Stimulated activated CD8-positive, alpha-beta memory T cell treated with anti-CD3 and anti-CD28 coated beads, Interleukin-15, amount 100 ng/mL, for 4 hours (primary cell): ENCODE measurements around the gene LCN12.

Experiments used
- DNase-seq, 2 donors: peaks; one replicate each; pipeline ENCODE4 v3.0.0-alpha.2; 2020; ENCODE audit warnings: low read depth in 2 of 2

Gene LCN12

DNA sequence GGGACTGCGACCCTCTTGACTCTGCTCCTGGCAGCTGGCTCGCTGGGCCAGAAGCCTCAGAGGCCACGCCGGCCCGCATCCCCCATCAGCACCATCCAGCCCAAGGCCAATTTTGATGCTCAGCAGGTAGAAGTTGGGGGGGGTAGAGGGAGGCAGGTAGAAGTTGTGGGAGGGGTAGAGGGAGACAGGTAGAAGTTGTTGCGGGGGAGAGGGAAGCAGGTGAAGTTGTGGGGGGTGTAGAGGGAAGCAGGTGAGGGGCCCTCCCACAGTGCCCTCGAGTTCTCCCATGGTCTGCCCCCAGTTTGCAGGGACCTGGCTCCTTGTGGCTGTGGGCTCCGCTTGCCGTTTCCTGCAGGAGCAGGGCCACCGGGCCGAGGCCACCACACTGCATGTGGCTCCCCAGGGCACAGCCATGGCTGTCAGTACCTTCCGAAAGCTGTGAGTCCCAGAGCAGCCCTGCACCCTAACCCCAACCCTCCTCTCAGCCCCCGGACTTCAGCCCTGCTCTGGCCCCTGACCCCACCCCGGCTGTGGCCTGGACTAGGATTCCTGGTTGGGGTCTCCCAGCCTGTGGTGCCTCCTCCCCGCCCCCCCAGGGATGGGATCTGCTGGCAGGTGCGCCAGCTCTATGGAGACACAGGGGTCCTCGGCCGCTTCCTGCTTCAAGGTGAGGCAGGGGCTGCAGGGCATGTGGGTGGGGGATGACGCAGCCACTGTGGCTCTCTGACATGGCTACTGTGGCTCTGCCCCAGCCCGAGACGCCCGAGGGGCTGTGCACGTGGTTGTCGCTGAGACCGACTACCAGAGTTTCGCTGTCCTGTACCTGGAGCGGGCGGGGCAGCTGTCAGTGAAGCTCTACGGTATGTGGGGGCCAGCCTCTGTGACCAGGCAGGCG is 6.5 kb upstream of the LCN12 start:
- DNase-seq, result no peak

GRCh38 chr9:136946228-136947027 is 5.6 kb upstream of the LCN12 start:
- DNase-seq, result no peak

DNA sequence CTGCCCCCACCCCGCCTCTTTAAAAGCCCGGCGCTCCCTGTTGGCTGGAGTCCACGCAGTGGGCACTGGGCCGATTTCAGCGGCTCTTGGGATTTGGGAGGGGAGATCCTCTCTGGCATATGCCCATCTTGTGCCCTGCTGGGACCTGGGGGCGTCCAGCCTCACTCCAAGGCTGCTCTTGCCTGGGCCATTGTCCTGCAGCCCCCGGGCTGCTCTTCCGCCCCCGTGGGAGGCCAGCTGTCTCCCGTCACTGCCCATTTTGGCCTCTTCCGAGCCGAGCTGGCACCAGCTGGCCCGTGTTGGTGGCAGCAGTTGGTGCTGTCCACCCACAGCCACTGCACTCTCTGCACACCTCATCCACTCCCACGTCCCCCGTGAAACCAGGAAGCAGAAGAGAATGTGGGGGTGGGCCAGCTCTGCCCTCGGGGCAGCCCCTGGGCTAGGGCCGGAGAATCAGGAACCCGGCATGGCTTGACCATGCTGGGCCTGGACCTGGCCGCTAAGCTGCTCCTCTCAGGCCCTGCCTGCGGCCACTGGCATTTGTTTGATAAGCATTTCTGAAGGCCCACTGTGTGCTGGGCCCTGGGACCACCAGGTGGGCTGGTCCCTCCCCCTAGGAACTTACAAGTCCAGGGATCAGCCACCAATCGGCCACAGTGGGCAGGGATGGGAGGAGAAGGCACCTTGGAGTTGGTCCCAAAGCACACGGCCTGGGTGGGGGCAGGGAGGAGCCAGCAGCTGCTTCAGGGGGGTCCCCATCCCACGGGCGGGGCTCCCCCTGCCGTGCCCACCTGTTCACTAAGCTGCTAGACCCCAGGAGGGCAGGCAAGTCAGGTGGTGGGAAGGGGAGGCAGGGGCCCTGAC is 4.8 kb upstream of the LCN12 start:
- DNase-seq, result no peak

DNA sequence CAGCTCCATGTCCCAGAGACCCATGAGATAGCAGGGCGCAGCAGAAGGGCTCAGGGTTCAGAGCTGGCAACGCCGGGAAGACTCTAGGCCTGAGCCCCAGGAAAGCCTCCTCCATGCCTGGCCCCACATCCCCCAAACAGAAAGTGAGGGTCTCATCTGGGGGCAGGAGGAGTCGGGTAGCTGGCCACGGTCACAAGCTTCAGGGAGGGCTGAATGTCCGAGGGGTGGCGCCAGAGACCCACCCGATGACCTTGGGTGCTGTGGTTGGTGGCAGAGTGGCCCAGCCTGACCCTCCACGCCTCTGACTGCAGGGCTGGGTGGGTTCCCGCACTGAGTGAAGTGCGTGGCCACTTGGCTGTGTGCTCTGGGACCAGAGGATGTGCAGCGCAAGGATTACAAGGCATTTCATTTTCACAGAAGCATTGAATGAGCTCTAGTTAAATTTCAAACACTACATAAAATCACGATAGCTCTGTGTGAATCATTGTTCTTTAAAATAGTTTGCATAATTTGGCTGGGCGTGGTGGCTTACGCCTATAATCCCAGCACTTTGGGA is 4.0 kb upstream of the LCN12 start:
- no peak for DNase-seq

- DNase-seq, result no peak
Observed at GRCh38 chr9:136949239-136949816, 2.7 kb upstream of the LCN12 start.

GRCh38 chr9:136949817-136950655 is 2.0 kb upstream of the LCN12 start:
- DNase-seq, result peak; percentile 93

DNA sequence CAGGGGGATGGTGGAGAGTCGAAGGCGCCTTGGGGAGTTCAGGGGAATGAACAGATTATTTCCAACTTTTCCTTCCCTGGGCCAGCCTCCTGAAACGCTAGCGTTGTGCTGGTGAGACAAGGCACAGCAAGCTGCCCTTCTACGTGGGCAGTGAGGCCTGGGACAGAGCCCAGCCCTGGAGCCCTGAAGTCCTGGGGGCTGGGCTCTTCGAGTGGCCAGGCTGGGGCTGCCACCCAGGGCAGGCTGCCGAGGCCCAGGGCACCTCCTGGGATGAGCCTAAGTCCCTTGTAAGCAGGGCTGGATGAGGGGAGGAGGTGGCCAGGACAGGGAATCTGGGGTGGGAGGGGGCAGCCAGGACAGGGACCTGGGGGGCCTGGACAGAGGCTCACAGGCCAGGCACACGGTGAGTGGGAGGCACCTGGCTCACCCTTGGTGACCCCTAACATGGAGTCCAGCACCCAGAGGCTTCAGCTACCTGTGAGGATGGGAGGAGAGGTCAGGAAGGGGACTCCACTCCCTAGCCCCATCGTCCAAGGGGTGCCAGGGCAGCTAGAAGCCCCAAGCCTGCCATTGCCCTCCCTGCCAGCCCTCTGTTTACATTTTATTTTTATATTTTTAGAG is 1.3 kb upstream of the LCN12 start:
- DNase-seq, result no peak

DNA sequence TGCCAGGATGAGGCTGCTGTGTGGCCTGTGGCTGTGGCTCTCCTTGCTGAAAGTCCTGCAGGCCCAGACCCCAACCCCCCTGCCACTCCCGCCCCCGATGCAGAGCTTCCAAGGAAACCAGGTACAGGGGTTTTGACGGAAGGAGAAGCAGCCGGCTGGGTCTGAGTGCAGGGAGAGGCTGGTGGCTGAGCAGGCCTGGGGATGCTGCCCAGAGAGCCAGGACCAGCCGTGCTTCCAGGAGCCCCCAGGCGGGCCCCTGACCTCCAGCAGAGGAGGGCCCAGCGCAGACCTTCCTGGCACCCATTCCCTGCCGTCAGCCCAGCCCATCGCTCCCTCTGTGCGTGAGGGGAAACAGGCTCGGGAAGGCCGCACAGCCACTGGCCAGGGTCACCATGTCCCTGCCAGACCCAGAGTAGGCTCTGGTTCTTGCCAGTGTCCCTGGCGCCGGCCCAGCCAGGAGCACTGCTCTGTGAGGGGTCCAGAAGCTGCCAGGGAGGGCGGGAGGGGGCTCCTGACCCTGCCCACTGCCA is 313 bp downstream of the LCN12 start:
- DNase-seq, result no peak

- DNase-seq, result no peak
Observed at GRCh38 chr9:136952876-136953770, 1.1 kb downstream of the LCN12 start.

DNA sequence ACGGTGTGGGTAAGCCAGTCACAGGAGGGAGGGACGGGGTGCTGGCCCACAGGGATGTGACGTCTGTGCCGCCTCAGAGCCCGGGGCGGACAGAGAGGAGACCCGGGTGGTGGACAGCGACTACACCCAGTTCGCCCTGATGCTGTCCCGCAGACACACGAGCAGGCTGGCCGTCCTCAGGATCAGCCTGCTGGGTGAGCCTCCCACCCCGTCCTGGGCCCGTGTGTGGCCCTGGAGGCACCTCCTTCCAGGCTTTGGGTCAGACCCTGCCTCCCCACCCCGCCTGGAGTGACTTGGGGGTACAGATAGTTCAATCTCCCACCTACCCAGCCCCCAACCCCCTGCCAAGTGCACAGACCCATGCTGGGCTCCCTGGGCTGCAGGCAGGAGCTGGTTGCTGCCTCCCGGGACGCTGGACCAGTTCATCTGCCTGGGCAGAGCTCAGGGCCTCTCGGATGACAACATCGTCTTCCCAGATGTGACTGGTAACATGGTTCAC is 1.7 kb downstream of the LCN12 start:
- no peak for DNase-seq

GRCh38 chr9:136954270-136955083 is 2.4 kb downstream of the LCN12 start:
- DNase-seq, result no peak

- no peak for DNase-seq
Observed at GRCh38 chr9:136955202-136955942, 3.3 kb downstream of the LCN12 start.

GRCh38 chr9:136955943-136956335 is 3.9 kb downstream of the LCN12 start:
- no peak for DNase-seq

DNA sequence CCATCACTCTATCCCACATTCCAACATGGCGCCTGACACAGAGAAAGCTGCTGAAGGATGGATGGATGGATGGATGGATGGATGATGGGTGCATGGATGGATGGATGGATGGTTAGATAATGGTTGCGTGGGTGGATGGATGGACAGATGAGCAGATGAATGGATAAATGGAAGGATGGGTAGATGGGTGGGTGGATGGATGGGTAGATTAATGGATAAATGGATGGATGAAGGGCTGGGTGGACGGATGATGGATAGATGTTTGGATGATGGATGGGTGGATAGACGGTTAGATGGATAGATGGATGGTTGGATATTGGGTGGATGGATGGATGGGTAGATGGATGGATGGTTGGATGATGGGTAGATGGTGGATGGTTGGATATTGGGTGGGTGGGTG is 4.5 kb downstream of the LCN12 start:
- DNase-seq, result no peak

DNA sequence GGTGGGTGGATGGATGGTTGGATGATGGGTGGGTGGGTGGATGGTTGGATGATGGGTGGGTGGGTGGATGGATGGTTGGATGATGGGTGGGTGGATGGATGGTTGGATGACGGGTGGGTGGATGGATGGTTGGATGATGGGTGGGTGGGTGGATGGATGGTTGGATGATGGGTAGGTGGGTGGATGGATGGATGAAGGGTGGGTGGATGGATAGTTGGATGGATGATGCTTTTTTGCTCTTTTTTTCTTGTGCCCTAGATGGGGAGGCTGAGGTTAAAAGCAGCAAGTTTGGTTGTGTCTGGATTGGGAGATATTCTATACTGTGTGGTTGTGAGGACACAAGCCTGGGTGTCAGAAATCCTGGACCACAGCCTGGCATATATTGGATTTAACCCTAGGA is 5.4 kb downstream of the LCN12 start:
- no peak for DNase-seq

- DNase-seq, result no peak
Observed at GRCh38 chr9:136957901-136958300, 5.8 kb downstream of the LCN12 start.

DNA sequence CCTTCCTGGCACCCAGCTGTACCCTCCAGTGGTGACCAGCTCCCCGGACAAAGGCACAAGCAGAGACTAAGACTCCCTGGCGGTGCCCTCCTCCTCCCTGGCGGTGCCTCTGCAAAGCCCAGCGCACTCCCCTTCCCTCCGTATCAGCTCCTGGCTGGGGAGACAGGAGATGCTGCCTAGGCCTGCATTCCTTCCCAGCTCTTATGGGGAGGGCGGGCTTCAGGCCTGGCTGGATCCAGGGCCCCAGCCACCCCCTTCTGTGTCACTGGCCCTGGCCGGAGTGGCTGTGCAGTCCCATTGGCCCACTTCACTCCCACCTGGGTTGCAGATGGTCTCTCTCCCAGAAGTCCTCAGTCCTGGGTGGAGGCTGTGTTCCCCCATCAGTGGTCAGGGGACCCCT is 6.4 kb downstream of the LCN12 start:
- DNase-seq, result no peak
